Ishikawa (cell line): Measurements from ENCODE around the gene CPSF6.
A peak's percentile ranks its signal among the peaks of the same experiment; 100 is the strongest.

Experiments
- CEBPB ChIP-seq: IDR thresholded peaks from 2 replicates; pipeline ENCODE4 v1.6.1; 2012
- CREB1 ChIP-seq: IDR thresholded peaks from 2 replicates; pipeline ENCODE4 v1.6.1; 2012; ENCODE audit warnings: low read depth
- EGR1 ChIP-seq: IDR thresholded peaks from 2 replicates; pipeline ENCODE4 v1.6.1; 2012
- EP300 ChIP-seq: IDR thresholded peaks from 2 replicates; pipeline ENCODE4 v1.6.1; 2012; ENCODE audit warnings: borderline replicate concordance
- FOXM1 ChIP-seq: IDR thresholded peaks from 2 replicates; pipeline ENCODE4 v1.6.1; 2012; ENCODE audit warnings: low read depth, borderline replicate concordance
- NFIC ChIP-seq: IDR thresholded peaks from 2 replicates; pipeline ENCODE4 v1.6.1; 2012
- RAD21 ChIP-seq: IDR thresholded peaks from 2 replicates; pipeline ENCODE4 v1.6.1; 2012; ENCODE audit warnings: low read depth
- TAF1 ChIP-seq: IDR thresholded peaks from 2 replicates; pipeline ENCODE4 v1.6.1; 2012; ENCODE audit warnings: low read depth, mild to moderate bottlenecking
- TCF12 ChIP-seq: IDR thresholded peaks from 2 replicates; pipeline ENCODE4 v1.6.1; 2012; ENCODE audit warnings: low read depth
- TEAD4 ChIP-seq: IDR thresholded peaks from 2 replicates; pipeline ENCODE4 v1.6.1; 2012
- YY1 ChIP-seq: IDR thresholded peaks from 2 replicates; pipeline ENCODE4 v1.6.1; 2012; ENCODE audit warnings: low read depth
- ZBTB7A ChIP-seq: IDR thresholded peaks from 2 replicates; pipeline ENCODE4 v1.6.1; 2012; ENCODE audit warnings: low read depth
- TF ChIP-seq, protein P1 (sequence below): IDR thresholded peaks from 2 replicates; pipeline ENCODE4 v1.6.1; 2012
- TF ChIP-seq, protein P2 (sequence below): IDR thresholded peaks from 2 replicates; pipeline ENCODE4 v1.6.1; 2012
- TF ChIP-seq, protein P3 (sequence below): IDR thresholded peaks from 2 replicates; pipeline ENCODE4 v1.6.1; 2012; ENCODE audit warnings: low read depth, mild to moderate bottlenecking

The CPSF6 gene

DNA sequence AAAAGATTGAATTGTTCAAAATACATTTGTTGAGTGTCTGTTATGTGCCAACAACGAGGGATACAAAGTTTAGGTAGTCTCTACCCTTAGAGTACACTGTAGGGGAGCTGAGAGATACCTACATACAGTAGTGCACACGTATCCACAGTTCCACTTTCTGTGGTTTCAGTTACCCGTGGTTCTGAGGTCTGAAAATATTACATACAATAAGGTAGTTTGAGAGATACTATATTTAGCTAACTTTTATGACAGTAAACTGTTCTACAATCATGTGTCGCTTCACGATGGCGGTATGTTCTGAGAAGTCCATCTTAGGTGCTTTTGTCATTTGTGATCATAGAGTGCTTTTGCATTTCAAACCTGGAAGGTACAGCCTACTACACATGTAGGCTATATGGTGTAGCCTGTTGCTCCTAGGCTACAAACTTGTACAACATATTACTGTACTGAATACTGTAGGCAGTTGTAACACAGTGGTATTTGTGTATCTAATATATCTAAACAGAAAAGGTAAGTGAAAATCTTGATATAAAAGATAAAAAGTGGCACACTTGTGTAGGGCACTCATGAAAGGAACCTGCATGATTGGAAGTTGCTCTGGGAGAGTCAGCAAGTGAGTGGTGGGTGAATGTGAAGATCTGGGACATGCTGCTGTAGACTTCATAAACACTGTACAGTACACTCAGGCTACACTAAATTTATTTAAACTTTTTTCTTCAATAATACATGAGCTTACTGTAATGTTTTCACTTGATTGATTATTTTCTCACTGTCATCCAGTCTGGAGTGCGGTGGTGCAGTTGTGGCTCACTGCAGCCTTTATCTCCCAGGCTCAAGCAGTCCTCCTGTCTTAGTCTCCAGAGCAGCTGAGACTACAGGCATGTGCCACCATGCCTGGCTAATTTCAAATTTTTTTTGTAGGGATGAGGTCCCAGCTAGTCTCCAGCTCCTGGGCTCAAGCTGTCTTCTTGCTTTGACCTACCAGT, 4.0 kb downstream of the CPSF6 start:
- TF ChIP-seq TCF12 (no peak), TAF1 (no peak), FOXM1 (no peak), TEAD4 (no peak), CREB1 (no peak)
- TF ChIP-seq, protein P1, sequence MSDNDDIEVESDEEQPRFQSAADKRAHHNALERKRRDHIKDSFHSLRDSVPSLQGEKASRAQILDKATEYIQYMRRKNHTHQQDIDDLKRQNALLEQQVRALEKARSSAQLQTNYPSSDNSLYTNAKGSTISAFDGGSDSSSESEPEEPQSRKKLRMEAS: no peak

DNA sequence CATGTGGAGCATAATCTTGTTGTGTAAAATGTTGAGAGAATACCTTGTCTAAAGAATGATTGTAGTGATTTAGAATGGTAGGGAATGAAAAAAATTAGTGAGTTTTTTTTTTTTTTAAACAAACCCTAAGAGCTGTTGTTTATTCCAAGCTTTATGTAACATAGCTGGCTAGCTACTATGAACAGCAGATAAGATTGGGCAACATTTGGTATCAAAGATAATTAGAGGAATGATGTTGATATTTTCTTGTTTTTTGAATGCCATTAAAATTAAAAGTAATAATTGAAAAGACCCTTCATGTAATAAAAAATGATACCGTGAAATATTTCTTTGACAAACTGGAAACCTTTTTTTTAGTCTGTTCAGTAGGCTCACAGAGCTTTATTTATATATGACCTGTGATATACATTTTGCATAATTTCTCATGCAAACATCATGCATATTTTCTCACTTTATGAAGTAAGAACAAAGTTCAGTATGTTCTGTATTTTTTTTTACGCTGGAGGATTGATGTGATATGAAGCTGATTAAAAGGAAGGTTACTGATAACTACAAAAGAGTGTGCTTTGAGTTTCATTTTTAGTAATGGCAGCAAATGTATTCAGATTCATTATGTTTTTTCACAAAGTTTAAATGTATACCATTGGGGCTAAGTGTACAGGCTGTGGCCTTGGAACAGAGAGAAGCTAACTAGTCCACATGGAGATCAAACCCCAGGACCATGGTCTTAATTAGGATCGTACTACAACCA, 8.1 kb downstream of the CPSF6 start:
- no peak for TF ChIP-seq FOXM1

DNA sequence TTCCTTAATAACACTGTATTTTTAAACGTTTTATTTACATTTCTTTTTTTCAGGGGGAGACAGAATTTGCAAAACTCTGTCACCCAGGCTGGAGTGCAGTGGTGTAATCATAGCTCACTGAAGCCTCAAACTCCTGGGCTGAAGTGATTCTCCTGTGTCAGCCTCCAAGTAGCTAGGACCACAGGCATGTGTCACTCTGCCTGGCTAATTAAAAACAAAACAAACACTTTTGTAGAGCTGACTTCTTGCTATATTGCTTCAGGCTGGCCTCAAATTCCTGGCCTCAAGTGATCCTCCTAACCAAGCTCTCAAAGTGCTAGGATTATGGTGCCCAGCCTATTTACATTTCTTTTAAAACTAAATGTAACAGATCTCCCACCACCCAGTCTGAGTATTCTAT, 12.7 kb downstream of the CPSF6 start:
- TF ChIP-seq ZBTB7A (no peak), YY1 (no peak), FOXM1 (no peak), NFIC (no peak), CEBPB (no peak), CREB1 (no peak), TAF1 (no peak), RAD21 (no peak), EP300 (no peak), EGR1 (no peak), TCF12 (no peak), TEAD4 (no peak)
- TF ChIP-seq, protein P2, sequence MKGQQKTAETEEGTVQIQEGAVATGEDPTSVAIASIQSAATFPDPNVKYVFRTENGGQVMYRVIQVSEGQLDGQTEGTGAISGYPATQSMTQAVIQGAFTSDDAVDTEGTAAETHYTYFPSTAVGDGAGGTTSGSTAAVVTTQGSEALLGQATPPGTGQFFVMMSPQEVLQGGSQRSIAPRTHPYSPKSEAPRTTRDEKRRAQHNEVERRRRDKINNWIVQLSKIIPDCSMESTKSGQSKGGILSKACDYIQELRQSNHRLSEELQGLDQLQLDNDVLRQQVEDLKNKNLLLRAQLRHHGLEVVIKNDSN: no peak
- TF ChIP-seq, protein P1: no peak
- TF ChIP-seq, protein P3, sequence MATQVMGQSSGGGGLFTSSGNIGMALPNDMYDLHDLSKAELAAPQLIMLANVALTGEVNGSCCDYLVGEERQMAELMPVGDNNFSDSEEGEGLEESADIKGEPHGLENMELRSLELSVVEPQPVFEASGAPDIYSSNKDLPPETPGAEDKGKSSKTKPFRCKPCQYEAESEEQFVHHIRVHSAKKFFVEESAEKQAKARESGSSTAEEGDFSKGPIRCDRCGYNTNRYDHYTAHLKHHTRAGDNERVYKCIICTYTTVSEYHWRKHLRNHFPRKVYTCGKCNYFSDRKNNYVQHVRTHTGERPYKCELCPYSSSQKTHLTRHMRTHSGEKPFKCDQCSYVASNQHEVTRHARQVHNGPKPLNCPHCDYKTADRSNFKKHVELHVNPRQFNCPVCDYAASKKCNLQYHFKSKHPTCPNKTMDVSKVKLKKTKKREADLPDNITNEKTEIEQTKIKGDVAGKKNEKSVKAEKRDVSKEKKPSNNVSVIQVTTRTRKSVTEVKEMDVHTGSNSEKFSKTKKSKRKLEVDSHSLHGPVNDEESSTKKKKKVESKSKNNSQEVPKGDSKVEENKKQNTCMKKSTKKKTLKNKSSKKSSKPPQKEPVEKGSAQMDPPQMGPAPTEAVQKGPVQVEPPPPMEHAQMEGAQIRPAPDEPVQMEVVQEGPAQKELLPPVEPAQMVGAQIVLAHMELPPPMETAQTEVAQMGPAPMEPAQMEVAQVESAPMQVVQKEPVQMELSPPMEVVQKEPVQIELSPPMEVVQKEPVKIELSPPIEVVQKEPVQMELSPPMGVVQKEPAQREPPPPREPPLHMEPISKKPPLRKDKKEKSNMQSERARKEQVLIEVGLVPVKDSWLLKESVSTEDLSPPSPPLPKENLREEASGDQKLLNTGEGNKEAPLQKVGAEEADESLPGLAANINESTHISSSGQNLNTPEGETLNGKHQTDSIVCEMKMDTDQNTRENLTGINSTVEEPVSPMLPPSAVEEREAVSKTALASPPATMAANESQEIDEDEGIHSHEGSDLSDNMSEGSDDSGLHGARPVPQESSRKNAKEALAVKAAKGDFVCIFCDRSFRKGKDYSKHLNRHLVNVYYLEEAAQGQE: no peak

DNA sequence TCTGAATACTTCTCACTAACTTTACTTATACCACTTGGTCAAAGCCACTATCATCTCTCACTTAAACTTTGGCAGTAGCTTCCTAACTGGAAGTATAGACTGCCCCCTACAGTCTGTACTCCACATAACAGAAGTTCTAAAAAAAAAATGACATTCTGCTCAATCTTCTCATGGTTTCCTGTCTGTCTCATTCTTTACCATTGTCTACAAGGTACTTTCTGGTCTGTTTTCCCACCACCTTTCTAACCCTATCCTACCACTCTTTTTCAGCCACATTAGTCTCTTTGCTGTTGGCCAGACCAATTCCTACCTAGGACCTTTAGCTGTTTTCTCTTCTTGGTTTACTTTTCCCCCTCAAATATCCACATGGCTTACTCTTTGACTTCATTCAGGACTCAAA, 14.7 kb downstream of the CPSF6 start:
- TF ChIP-seq RAD21: peak; percentile 62
- TF ChIP-seq EP300: no peak

DNA sequence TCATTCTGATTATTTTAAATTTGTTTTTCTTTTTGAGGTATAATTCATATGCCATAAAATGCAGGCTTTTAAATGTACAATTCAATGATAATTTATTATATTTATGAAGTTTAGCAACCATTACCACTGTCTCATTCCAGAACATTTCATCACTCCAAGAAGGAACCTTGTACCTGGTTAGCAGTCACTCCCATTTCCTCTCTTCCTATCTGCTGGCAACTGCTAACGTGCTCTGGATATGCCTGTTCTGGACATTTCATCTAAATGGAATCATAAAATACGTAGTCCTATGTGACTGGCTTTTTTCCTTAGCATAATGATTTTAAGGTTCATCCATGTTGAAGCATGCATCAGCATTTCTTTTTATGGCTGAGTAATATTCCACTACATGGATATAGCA, 15.5 kb downstream of the CPSF6 start:
- TF ChIP-seq TEAD4 (no peak), TAF1 (no peak), ZBTB7A (no peak), EP300 (no peak), NFIC (no peak), CREB1 (no peak), FOXM1 (no peak), CEBPB (no peak), EGR1 (no peak), YY1 (no peak), RAD21 (no peak), TCF12 (no peak)
- TF ChIP-seq, protein P1: no peak
- TF ChIP-seq, protein P3: no peak
- TF ChIP-seq, protein P2: no peak
